A172 (cell line): ENCODE data around the gene EML1. TPM values are rescaled to one million over a fixed set of nuclear protein-coding genes. Genes with fewer than 3 reads are reported as not detected.

Experiments used
- DNase-seq: peaks from one replicate; pipeline ENCODE4 v3.0.0-alpha.2; 2015; ENCODE audit warnings: low spot score
- total RNA-seq: library from RNA; depleted of rRNA; stranded (reverse); fragments of >200 nt; shearing (Covaris generic); gene quantifications from 2 replicates; pipeline ENCODE4 v1.2.3, GENCODE V29; 2014

EML1 gene
- total RNA-seq, 1 experiment from 2014 or later, result 12.7 TPM

- no peak for DNase-seq
Measured at GRCh38 chr14:99871771-99872170, 78.6 kb downstream of the EML1 start.

- DNase-seq, result no peak
Measured at GRCh38 chr14:99872786-99873440, 79.7 kb downstream of the EML1 start.

- no peak for DNase-seq
Measured at GRCh38 chr14:99873653-99874052, 80.4 kb downstream of the EML1 start.

GRCh38 chr14:99874306-99874705 lies 81.1 kb downstream of the EML1 start:
- no peak for DNase-seq

GRCh38 chr14:99875421-99875820 lies 82.2 kb downstream of the EML1 start:
- no peak for DNase-seq

GRCh38 chr14:99875836-99876235 lies 82.6 kb downstream of the EML1 start:
- DNase-seq, result no peak

GRCh38 chr14:99876406-99876805 lies 83.2 kb downstream of the EML1 start:
- DNase-seq, result no peak

- no peak for DNase-seq
Measured at GRCh38 chr14:99878563-99878962, 85.3 kb downstream of the EML1 start.

- DNase-seq, result peak; percentile 40
Measured at GRCh38 chr14:99879401-99880295, 86.4 kb downstream of the EML1 start.

GRCh38 chr14:99880651-99881420 lies 87.6 kb downstream of the EML1 start:
- DNase-seq, result no peak

- DNase-seq, result no peak
Measured at GRCh38 chr14:99883866-99884650, 90.8 kb downstream of the EML1 start.

- peak; percentile 28 for DNase-seq
Measured at GRCh38 chr14:99884834-99885648, 91.8 kb downstream of the EML1 start.

GRCh38 chr14:99885649-99885958 lies 92.4 kb downstream of the EML1 start:
- no peak for DNase-seq

- no peak for DNase-seq
Measured at GRCh38 chr14:99887407-99887806, 94.2 kb downstream of the EML1 start.

GRCh38 chr14:99888149-99888548 lies 94.9 kb downstream of the EML1 start:
- DNase-seq, result no peak

GRCh38 chr14:99889268-99889667 lies 96.1 kb downstream of the EML1 start:
- no peak for DNase-seq

GRCh38 chr14:99891266-99891665 lies 98.1 kb downstream of the EML1 start:
- no peak for DNase-seq

GRCh38 chr14:99891900-99892299 lies 98.7 kb downstream of the EML1 start:
- DNase-seq, result no peak

GRCh38 chr14:99892406-99892805 lies 99.2 kb downstream of the EML1 start:
- no peak for DNase-seq

GRCh38 chr14:99896361-99896760 lies 103.1 kb downstream of the EML1 start:
- DNase-seq, result no peak
